Tibial nerve (tissue), 4 donors: ENCODE measurements around the gene SMCO1.

Experiments used
- CTCF ChIP-seq, 5 experiments: fragments of 200-600 bp in 3 of 5; fragments of 450-650 bp in 2 of 5; sonication (generic) in 3 of 5; IDR thresholded peaks; one replicate each; pipeline ENCODE4 v1.5.1; 2016 to 2019; ENCODE audit warnings: antibody characterized with exemption in 5 of 5, mild to moderate bottlenecking in 3 of 5, moderate library complexity in 2 of 5
- EP300 ChIP-seq, 2 donors: sonication (generic); formaldehyde crosslinking; IDR thresholded peaks; one replicate each; pipeline ENCODE4 v1.6.1; 2017; ENCODE audit warnings: antibody characterized with exemption in 2 of 2, mild to moderate bottlenecking in 1 of 2
- POLR2A ChIP-seq, 2 donors: fragments of 450-650 bp; IDR thresholded peaks; one replicate each; pipeline ENCODE4 v1.6.1; 2017; ENCODE audit warnings: antibody characterized with exemption in 2 of 2, mild to moderate bottlenecking in 2 of 2, moderate library complexity in 2 of 2

GRCh38 chr3:196486263-196486662 lies 28.9 kb downstream of the SMCO1 start:
- TF ChIP-seq POLR2A (IDR thresholded peaks at IDR 0.05) (no peak), CTCF (IDR thresholded peaks at IDR 0.05) (peak in 1 of 5 experiments; percentile 6), EP300 (IDR thresholded peaks at IDR 0.05) (no peak)
